Neural progenitor cell (in vitro differentiated cells): ENCODE results near the gene PLEKHA7.

ENCODE experiments used
- CTCF ChIP-seq: fragments of 200-600 bp; sonication (generic); IDR thresholded peaks from 2 replicates; pipeline ENCODE4 v1.5.1; 2017; ENCODE audit warnings: antibody characterized with exemption, mild to moderate bottlenecking
- EZH2phosphoT487 ChIP-seq: fragments of 200-600 bp; sonication (generic); IDR thresholded peaks from 2 replicates; pipeline ENCODE4 v1.6.1; 2017; ENCODE audit warnings: antibody characterized with exemption

GRCh38 chr11:16911658-16912057, 102.6 kb downstream of the PLEKHA7 start:
- no peak for TF ChIP-seq CTCF
- TF ChIP-seq EZH2phosphoT487: no peak
